Islet precursor cell (in vitro differentiated cells): ENCODE data around the gene TLK2.
A peak's percentile ranks its signal among the peaks of the same experiment; 100 is the strongest.
"Not testable (repeated sequence)": the region's sequence is repeated elsewhere in the genome, so short reads cannot be mapped to it uniquely, and the experiment has no call there.

Experiments used
- DNase-seq: peaks from one replicate; pipeline ENCODE4 v3.0.0-alpha.2; 2018

TLK2 gene

DNA sequence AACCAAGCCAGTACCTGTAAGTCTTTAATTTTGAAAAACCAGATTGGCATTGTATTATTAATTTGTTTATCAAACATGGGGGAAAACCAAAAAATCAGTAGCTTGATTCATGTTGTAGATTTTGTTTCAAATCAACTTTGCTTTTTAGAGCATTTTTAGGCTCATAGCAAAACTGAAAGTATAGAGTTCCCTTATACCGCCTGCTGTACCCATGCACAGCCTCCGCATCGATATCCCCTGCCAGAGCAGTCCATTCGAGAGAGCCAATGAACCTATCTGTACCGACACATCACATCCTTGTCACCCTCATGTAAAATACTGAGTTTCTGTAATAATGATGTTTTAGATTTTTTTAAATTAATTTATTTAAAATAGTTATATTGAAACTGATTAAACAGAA is 132.7 kb downstream of the TLK2 start:
- DNase-seq: no peak

DNA sequence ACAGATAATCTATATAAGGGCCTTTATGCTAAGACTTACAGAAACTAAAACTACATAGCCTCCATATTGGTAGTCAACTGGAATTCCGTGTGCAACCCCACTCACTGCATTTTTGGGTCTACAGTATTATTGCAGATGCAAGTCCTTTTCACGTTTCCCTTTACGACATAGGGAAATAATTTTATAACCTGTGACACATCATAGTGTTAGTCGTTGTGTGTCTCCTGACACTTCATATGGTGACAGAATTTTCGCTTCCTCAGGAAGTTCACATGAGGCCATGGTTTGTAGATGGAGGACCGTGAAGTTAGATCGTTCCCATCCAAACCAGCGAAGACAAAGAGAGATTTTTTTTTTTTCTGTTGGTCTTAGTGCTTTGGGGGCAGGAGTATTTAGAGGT is 133.1 kb downstream of the TLK2 start:
- no peak for DNase-seq

DNA sequence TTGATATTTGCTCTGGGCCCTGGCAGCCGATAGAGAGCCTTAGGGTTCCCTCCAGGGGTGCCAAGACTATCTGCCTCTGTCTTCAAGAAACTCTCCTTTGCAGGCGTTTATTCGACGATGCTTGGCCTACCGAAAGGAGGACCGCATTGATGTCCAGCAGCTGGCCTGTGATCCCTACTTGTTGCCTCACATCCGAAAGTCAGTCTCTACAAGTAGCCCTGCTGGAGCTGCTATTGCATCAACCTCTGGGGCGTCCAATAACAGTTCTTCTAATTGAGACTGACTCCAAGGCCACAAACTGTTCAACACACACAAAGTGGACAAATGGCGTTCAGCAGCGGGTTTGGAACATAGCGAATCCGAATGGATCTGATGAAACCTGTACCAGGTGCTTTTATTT is 133.7 kb downstream of the TLK2 start:
- not testable (repeated sequence) for DNase-seq

DNA sequence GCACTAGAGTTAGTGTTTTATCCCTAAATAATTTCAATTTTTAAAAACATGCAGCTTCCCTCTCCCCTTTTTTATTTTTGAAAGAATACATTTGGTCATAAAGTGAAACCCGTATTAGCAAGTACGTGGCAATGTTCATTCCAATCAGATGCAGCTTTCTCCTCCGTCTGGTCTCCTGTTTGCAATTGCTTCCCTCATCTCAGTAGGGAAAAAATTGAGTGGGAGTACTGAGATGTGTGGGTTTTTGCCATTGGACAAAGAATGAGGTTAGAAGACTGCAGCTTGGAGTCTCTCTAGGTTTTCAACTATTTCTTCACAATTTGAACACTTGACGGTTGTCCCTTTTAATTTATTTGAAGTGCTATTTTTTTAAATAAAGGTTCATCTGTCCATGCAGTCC is 134.5 kb downstream of the TLK2 start:
- not testable (repeated sequence) for DNase-seq

DNA sequence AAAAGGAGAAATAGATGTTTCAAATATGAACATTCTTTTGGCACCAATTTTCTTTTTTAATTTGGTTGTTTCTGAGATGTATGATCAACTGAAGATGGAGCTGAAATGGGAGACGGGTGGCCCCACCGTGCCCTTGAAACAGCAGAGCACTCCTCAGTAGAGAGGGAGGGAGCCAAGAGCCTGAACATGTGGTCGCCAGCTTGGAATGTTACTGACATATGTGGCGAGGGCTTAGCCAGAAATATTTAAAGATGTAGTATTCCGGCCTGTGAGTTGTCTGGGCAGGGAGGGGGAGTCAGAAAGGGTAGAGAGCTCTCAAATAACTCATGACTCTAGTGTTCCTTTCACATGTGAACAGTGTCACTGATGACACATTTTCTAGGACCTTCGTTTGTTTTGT is 135.5 kb downstream of the TLK2 start:
- peak; percentile 91 for DNase-seq

DNA sequence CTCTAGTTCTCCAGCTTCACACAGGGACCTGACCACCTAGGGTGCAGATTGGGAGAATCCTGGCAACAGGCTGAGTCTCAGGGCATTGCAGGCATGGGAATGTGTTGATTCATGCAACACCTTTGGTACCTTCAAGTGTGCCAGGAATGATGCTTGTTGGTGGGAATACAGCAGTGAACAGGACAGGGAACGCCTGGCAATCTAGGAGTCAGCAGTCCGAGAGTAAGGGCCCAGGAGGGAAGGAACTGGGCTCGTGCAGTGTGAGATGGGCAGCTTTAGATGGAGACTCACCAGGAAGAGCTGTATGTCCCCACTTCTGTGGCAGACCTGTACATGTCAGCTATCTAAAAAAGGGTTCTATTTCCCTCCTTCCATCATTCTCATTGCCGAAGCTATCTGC is 136.9 kb downstream of the TLK2 start:
- peak; percentile 53 for DNase-seq

DNA sequence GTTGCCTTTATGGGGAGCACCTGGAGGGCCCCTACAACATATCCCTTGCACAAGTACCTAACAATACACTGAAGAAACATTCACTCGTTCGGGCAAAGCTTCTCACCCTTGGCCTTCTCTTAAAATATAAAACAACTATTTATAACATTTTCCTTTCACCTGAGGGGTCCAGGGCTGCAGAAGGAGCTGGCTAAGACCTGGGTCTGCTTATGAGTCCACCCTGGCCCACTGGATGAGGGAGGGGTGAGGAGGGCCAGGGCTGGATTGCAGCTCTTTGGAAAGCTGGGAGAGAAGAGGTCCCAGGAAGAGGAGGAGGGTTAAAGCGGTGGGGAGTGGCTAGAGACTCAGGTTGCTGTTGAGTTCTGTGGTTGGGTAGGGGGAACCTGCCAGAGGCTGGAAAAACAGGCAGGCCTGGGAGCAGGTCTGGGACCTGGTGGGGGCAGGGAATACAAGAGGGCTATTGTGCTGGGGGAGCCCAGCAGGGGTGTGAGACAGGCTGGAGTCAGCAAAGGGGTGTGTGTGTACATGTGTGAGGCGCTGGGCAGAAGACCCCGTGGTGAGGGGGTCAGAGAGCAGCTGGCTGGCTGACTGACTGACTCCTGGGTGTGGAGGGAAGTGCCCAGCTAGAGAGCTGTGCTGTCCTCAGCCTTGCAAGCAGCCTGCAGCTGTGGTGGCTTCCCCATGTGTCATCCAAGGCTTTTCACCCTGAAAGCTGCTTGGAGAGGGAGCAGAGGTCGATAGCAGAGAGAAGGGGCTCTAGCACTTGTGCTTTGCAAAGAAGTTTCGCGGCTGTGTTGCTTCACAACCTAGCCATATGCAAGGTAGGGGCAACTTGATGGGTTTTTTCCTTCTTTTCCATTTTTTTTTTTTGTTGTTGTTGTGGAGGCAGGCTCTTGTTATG is 138.6 kb downstream of the TLK2 start:
- DNase-seq: peak; percentile 99

DNA sequence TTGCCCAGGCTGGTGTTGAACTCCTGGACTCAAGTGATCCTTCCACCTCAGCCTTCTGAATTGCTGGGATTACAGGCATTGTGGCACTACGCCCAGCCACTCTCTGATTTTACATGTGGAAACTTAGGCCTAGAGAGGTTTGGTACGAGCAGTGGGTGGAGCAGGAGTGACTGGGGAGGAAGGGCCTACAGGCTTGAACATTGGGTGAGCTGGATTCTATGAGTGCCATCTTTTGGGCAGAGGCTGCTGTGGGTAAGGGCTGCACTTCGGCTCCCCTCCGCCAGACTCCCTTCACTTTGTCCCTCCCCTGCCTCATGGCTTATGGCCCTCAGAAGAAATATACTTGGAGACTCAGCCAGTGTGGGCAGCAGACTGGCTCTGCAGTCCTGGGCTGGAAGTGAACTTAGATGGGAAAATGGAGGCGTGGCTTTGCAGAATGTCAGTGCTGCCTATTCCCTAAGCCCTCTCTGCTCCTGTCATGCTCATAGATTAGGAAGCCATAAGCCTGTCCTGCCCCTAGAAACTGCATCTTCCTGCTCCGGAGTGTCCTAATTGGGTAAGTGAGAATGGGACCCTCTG is 139.4 kb downstream of the TLK2 start:
- DNase-seq: peak; percentile 60

DNA sequence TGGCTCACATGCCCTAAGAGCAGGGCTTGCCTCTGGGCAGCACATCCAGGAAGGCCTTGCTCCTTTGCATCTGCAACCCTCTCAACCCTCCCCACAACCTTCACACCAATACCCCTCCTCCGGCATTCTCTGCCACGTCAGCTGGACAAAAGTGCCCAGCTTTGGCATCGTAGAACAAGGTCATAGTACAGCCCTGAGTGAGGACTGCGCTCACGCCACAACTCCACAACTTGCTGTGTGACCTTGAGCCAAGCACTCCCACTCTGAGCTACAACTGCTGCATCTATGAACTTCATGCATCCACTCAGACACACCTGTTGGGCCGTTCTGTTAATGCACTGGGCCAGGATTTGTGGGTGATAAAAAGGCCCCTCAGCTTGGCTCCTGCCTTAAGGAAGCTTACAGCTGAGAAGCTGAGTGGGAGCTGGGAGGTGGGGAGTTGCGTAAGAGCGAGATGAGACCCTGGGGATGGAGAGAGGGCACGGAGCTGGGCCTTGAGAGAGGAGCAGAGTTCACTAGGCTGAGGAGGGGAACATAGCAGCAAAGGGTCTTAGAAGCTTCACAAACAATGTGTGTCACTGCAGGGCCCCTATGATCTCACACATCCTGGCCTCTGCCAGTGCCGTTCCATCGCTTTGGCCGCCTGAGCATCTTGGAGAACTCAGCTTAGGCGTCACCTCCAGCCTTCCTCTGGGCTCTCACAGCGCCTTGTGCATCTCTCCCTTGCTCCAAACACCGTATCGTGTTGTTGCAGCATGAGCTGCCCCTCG is 140.2 kb downstream of the TLK2 start:
- peak; percentile 52 for DNase-seq

DNA sequence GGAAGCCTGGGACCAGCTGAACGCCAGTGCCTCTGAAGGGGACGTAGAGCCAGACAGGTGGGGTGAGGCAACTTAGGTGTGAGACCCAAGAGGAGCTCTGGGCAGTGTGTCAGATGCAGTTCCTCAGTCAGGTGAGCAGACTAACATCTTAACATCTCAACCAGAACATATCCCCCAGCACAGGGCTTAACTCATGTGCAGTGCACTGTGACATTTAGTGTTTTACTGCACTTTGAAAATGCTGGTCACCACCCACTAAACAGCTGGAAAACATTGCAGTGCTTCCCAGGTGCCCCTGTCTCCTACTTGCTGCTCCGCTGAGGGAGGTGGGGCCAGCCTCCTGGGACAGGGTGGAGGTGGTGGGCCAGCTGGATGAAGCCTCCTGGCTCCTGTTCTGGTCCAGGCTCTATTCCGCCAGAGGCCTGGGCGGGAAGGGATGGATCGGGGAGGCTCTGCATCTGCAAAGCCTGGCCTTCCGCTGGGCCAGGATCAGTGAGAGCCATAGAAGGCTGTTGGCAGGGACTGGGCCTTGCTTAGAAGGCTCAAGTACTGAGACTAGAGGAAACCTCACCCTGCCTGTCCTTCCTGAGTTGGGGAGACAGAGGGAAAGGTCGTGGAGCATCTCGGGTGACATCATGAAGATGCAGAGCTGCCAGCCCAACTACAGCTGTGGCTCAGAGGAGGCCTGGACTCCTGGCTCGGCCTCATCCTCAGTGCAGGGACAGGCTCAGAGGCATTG is 141.0 kb downstream of the TLK2 start:
- DNase-seq: peak; percentile 52

DNA sequence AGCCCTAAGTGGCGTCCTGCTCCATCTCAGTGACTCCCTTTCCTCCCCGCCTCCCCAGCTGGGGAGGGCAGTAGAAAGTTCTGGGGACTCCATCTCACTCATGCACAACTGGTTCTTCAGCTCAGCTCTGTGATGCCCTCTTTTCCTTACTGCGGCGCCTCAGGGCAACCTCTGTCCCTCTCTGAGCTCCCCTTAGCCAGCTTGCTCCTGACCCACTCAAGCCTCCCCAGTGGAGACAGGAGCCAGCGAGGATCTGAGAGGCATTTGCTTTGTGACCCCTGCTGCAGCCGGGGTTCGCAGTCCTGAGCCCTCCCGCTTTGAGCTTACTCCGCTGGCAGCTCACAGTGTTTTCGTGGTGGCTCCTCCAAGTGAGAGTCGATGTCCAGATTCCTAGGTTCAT is 142.6 kb downstream of the TLK2 start:
- no peak for DNase-seq

DNA sequence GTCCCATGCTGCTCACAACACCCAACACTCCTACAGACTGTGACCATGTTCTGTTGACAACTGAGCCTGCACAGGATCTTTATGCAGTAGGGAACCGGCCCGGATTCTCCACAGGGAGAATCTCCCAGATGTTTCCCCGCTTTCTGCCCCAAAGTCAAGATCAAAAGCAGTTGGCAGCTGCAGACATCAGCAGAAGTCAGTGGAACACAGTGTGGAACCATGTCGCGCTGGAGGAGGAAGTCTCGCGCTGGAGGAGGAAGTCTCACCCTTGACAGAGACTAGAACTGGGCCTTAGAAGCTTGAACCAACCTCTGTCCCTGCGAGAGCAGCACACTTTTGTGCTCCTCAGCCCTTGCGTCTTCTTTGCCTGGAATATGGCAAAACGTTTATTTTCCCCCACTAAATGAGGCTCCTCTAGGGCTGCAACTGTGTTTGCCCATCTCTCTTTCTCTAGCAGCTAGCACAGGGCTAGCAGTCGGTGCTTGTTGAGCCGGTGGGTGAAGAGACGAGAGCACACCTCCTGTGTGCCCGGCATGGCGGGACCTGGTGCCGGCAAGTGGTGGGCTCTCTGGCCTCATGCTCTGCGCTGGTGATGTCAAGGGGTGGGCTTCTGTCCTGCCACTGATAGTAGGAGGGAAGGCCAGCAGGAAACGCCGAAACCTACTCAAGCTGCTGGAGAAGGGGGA is 146.7 kb downstream of the TLK2 start:
- peak; percentile 58 for DNase-seq

DNA sequence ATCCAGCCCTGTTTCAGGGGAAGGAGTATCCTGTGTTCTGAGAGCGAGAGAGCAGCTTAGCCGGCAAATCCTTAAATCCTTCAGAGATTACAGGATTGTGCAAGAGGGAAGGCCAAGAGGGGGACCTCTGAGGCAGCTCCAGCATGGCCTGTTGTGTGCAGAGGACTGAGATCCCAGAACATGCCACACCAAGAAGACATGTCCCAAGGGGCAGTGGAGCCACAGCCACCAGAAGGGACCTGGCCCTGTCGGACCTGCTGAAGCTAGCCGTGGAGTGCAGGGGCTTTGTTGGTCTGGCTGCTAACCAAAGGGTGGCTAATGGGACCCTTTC is 147.2 kb downstream of the TLK2 start:
- peak; percentile 66 for DNase-seq

DNA sequence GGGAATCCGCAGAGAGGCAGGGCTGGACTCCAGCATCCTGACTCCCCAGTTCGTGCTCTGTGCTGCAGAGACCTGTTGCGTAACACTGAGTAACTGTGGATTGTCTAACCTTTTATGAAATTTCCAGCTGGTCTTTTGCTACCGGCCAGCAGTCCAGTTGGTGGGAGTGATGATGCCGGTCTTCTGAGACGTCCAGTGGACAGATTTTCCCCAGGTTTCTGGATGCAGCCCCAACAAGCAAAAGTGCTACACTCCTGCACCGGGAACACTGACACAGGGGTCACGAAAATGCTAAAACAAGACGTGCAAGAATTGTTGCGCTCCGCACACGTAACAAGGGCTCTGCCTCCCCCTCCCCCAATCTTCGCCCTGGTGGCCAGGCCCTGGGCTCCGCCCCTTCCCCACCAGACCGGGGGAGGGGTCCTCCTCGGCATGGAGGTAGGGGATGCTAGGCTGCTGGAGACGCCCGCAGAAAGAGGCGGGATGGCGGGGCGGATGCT is 148.1 kb downstream of the TLK2 start:
- DNase-seq: no peak

DNA sequence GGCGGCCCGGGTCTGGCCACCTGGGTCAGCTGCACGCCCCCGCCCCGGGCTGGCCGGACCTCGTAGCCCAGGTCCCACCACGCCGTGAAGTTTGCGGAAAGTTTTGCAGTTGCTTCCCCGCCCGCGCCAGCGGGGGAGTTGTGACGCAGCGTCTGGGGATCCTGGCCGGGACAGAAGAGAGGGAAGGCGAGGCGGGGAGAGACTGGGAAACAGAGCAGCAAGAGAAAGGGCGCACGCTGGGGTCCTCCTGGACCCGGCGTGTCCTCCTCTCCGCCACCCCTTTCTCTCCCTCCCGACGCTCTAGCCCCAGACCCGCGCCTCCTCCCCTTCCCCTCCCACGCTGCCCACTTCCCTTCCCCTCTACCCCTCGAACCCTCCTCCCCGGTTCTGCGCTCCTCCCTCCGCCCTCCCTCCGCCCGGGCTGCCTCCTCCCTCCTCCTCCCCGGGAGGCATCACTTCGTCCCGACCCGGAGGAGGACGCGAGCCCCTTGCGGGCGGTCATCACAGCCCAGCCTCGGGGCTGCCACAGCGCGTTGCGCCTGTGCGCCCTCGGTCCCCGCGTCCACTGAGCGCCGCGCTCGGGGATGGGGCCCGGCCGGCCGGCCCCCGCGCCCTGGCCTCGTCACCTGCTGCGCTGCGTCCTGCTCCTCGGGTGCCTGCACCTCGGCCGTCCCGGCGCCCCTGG is 148.7 kb downstream of the TLK2 start, which contains the start of gene MRC2:
Gene MRC2 (plus strand): TSS at position 452 of the 685 bp plus-strand sequence. CDS start 133 bp downstream, at position 585.
- DNase-seq: peak; percentile 97

DNA sequence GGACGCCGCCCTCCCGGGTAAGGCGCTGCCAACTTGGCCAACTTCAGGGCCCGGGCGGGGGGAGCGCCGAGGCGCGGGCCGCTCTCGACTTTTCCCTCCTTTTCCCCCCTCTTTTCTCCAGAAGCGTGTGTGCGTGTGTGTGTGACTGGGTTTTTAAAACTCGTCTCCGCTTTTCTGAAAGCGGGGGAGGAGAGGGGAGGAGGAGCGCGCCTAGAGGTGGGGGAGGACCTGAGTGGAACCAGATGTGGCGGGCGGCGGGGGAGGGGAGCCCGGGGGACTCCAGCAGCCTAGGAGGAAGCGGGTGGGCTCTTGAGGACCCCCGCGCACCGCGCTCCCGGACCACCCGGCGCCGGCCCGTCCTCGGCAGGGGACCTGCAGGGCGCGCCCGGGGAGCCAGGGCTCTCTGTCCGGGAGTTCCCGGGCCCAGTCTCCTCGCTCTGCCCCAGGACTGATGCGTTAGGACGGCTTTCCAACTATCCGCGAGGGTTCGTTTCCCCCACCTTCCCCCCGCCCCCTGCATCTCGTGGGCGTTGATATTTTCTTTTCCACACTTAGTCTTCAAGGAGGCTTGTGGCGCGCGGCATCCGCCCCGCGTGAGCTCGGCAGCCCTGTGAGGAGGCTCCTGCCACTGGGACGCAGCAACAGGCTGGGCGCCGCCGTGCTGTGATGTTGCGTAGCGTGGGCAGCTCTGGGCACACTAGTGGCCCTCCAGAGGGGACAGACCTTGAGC is 149.4 kb downstream of the TLK2 start:
- peak; percentile 80 for DNase-seq

DNA sequence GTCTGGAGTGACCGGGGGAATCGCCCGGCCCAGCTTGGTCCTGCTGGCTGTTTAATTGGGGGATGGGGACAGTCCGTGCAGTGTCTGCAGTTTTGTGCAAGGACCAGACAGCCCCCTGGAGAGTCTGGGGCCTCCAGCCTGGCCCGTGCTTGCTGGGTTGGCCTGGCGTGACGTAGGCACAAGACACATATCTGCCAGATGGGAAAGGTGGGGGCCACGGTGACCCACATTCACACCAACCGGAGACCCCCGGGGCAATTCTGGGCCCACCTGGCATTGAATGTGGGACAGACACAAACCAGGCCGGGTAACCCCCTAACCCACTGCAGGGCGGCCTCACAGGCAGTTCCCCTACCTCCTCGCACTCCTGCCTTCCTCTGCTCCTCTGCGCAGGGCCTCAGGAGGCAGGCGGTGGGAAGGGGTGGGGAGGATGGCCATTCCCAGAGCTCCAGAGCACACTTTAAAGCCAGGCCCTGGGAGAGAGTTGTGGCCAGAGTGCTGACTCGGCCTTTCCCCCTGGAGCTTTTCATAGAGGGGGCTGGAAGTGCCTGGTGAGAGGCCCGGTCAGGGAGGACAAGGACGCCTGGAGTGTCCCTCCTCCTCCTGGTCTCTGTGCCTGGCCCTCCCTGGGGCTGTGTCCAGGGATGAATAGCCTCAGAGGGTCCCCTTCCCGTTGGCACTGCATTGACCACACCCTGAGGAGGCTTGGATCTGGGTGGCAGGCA is 150.4 kb downstream of the TLK2 start:
- peak; percentile 90 for DNase-seq

DNA sequence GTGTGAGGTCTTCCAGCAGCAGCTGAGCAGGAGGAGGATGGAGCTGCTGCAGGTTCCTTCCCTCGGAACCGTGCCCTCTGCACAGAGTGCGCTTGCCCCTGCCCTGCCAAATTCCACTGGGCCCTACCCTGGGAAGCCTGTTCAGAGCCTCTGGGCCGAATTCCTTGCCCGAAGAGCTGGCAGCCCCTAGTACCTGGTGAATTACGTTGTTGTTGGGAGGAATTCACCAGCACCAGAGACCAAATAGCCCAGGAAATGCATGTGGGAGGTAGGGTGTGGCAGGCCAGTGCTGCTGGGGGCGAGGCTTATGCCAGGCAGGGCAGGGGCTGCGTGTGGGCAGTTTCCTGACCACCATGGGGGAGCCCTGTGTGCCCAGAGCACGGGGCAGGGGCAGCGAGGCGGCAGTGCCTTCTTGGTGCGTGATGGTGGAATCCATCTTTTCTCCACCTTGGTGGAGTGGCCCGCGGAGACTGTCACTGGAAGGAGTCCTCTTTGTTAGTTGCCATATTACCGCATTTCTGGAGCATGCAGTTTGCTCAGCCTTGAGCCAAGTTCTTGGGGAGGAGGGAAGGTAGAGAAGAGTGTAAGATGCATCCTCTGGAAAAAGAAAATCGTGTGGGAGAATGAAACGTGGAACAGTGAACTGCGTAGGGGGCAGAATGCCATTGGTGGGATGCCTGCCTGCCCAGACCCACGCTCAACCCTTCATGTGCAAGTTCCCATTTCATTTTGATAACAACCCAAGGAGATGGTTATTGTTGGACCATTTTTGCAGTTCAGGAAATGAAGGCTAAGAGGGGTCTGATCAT is 151.1 kb downstream of the TLK2 start:
- DNase-seq: no peak
